HCT116 (cell line): ENCODE measurements around the gene ACTN4. TPM values are rescaled to one million over a fixed set of nuclear protein-coding genes. Genes with fewer than 3 reads are reported as not detected.
A peak's percentile ranks its signal among the peaks of the same experiment; 100 is the strongest.

Source experiments
- ATAC-seq: fragments of 200-7000 bp; cut with Tn5 transposase; 2 replicates; pipeline ENCODE4 v1.9.1; 2020; ENCODE audit warnings: mild to moderate bottlenecking, moderate library complexity
- BruUV-seq: library from RNA; stranded (reverse); fragments of 400-500 nt; replicated peaks from 2 replicates; lab custom pipeline; 2021; lab: Mats Ljungman, UMichigan
- CTCF ChIA-PET: fragments of 300-600 bp; sonication (Branson Sonifier 250); formaldehyde crosslinking; loops from one replicate; lab custom pipeline; 2021; ENCODE audit warnings: antibody characterized with exemption; lab: Charles Lee
- POLR2A ChIA-PET: fragments of 300-600, 350-600 bp; sonication (Branson Sonifier 250); formaldehyde crosslinking; loops from one replicate; lab custom pipeline; 2021; ENCODE audit warnings: antibody characterized with exemption; lab: Charles Lee
- RAD21 ChIA-PET, 2 experiments: fragments of 300-600 bp; sonication (Branson Sonifier 250); formaldehyde crosslinking; loops; one replicate each; lab custom pipeline; 2023; ENCODE audit warnings: low total read pairs in 2 of 2; ENCODE audit not compliant: uncharacterized antibody in 2 of 2, unreplicated experiment in 2 of 2, low non-redundant PET in 1 of 2; lab: Charles Lee
- DNase-seq: peaks from one replicate; pipeline ENCODE4 v3.0.0-alpha.2; 2010; ENCODE audit warnings: low read depth, low spot score
- H2AFZ ChIP-seq: fragments of 200-600 bp; shearing (Covaris generic), sonication (generic); 2 replicates; pipeline ENCODE4 v1.6.1; 2017; ENCODE audit warnings: low read depth, mixed run types, mixed read lengths, antibody characterized with exemption, low read length; ENCODE audit not compliant: poor library complexity, severe bottlenecking
- H3K27ac ChIP-seq: 2 replicates; pipeline ENCODE4 v1.5.1; 2012; ENCODE audit warnings: low read depth, low read length
- H3K27me3 ChIP-seq: fragments of 200-600 bp; sonication (generic); 2 replicates; pipeline ENCODE4 v1.6.1; 2016; ENCODE audit warnings: mixed run types, low read length, mixed read lengths; ENCODE audit not compliant: insufficient read depth
- H3K36me3 ChIP-seq, 2 experiments: fragments of 200-500 bp in 1 of 2; fragments of 200-600 bp in 1 of 2; sonication (Bioruptor generic) in 1 of 2; sonication (generic) in 1 of 2; 2 replicates each; pipeline versions ENCODE4 v1.5.1 to v1.6.1; 2014 to 2016; ENCODE audit warnings: low read length in 2 of 2, inconsistent platforms in 1 of 2, mixed read lengths in 1 of 2, mixed run types in 1 of 2; ENCODE audit not compliant: insufficient read depth in 2 of 2, control insufficient read depth in 1 of 2
- H3K4me1 ChIP-seq, 2 experiments: fragments of 200-600 bp in 1 of 2; sonication (generic) in 1 of 2; 2 replicates each; pipeline versions ENCODE4 v1.5.1 to v1.6.1; 2012 to 2017; ENCODE audit warnings: low read length in 2 of 2, inconsistent platforms in 1 of 2, mild to moderate bottlenecking in 1 of 2, mixed read lengths in 1 of 2, mixed run types in 1 of 2, moderate library complexity in 1 of 2; ENCODE audit not compliant: insufficient read depth in 2 of 2, control insufficient read depth in 1 of 2
- H3K4me2 ChIP-seq: fragments of 200-600 bp; sonication (generic); 2 replicates; pipeline ENCODE4 v1.6.1; 2017; ENCODE audit warnings: mixed run types, low read length, mixed read lengths
- H3K4me3 ChIP-seq, 2 experiments: fragments of 200-600 bp in 1 of 2; sonication (generic) in 1 of 2; replicated peaks in 1 of 2; 2 replicates each; pipeline ENCODE4 v1.5.1; 2011 to 2016; ENCODE audit warnings: low read length in 2 of 2, control low read depth in 1 of 2, low read depth in 1 of 2, mild to moderate bottlenecking in 1 of 2, mixed read lengths in 1 of 2, mixed run types in 1 of 2
- H3K79me2 ChIP-seq: fragments of 200-600 bp; sonication (generic); 2 replicates; pipeline ENCODE4 v1.6.1; 2017; ENCODE audit warnings: mild to moderate bottlenecking, mixed run types, low read length, moderate library complexity, mixed read lengths; ENCODE audit not compliant: insufficient read depth
- H3K9ac ChIP-seq: fragments of 200-600 bp; sonication (generic); 2 replicates; pipeline ENCODE4 v1.6.1; 2016; ENCODE audit warnings: low read length, mixed read lengths
- H3K9me2 ChIP-seq: fragments of 200-600 bp; sonication (generic), shearing (Covaris generic); 2 replicates; pipeline ENCODE4 v1.6.1; 2017; ENCODE audit warnings: mixed run types, mild to moderate bottlenecking, moderate library complexity; ENCODE audit not compliant: insufficient read depth
- H3K9me3 ChIP-seq, 2 experiments: fragments of 200-500 bp in 1 of 2; fragments of 200-600 bp in 1 of 2; sonication (Bioruptor generic) in 1 of 2; sonication (generic) in 1 of 2; 2 replicates each; pipeline ENCODE4 v1.6.1; 2014 to 2017; ENCODE audit warnings: low read length in 2 of 2, mixed read lengths in 2 of 2, inconsistent platforms in 1 of 2, low read depth in 1 of 2, mild to moderate bottlenecking in 1 of 2, mixed run types in 1 of 2, moderate library complexity in 1 of 2; ENCODE audit not compliant: control insufficient read depth in 1 of 2, insufficient read depth in 1 of 2
- H4K20me1 ChIP-seq: fragments of 200-600 bp; sonication (generic), shearing (Covaris generic); 2 replicates; pipeline ENCODE4 v1.6.1; 2017; ENCODE audit warnings: mixed run types, mild to moderate bottlenecking, moderate library complexity; ENCODE audit not compliant: insufficient read depth
- CBX3 ChIP-seq: IDR thresholded peaks from 2 replicates; pipeline ENCODE4 v1.6.1; 2012; ENCODE audit warnings: low read depth
- ELF1 ChIP-seq: IDR thresholded peaks from 2 replicates; pipeline ENCODE4 v1.6.1; 2012; ENCODE audit warnings: low read depth, borderline replicate concordance
- EZH2 ChIP-seq: fragments of 200-600 bp; sonication (generic); IDR thresholded peaks from 2 replicates; pipeline ENCODE4 v1.6.1; 2017; ENCODE audit warnings: antibody characterized with exemption, mixed run types
- JUND ChIP-seq: IDR thresholded peaks from 2 replicates; pipeline ENCODE4 v1.6.1; 2012
- RAD21 ChIP-seq: IDR thresholded peaks from 2 replicates; pipeline ENCODE4 v1.6.1; 2012; ENCODE audit warnings: low read depth, mild to moderate bottlenecking
- SP1 ChIP-seq: IDR thresholded peaks from 2 replicates; pipeline ENCODE4 v1.6.1; 2012; ENCODE audit warnings: low read depth
- SRF ChIP-seq: IDR thresholded peaks from 2 replicates; pipeline ENCODE4 v1.6.1; 2012; ENCODE audit warnings: low read depth
- YY1 ChIP-seq: IDR thresholded peaks from 2 replicates; pipeline ENCODE4 v1.6.1; 2011; ENCODE audit warnings: low read length, low read depth, moderate library complexity, mild to moderate bottlenecking; ENCODE audit not compliant: insufficient replicate concordance; ENCODE audit errors: extremely low read depth
- ZBTB33 ChIP-seq: IDR thresholded peaks from 2 replicates; pipeline ENCODE4 v1.6.1; 2011; ENCODE audit warnings: mild to moderate bottlenecking, low read length, moderate library complexity; ENCODE audit not compliant: insufficient replicate concordance; ENCODE audit errors: extremely low read depth
- ZFX ChIP-seq: fragments of 450-650 bp; IDR thresholded peaks from 2 replicates; pipeline ENCODE4 v1.6.1; 2017
- ZNF274 ChIP-seq: fragments of 200-500 bp; sonication (Bioruptor generic); IDR thresholded peaks from 2 replicates; pipeline ENCODE4 v1.6.1; 2014; ENCODE audit warnings: mild to moderate bottlenecking, low read depth, low read length, inconsistent platforms
- intact Hi-C: fragments of 100-400 bp; cut with micrococcal nuclease; formaldehyde crosslinking; loops from 2 replicates; pipeline ENCODE4 v1.10.0; 2022
- total RNA-seq: library from RNA; stranded (reverse); gene quantifications from one replicate; pipeline ENCODE4 v1.2.1, GENCODE V29; 2021; ENCODE audit not compliant: unreplicated experiment

Gene ACTN4
- total RNA-seq, 1 experiment from 2014 or later, result 651 TPM

GRCh38 chr19:38719761-38720558 is 72.5 kb downstream of the ACTN4 start:
- H3K27ac ChIP-seq, result peak overlapping the region; percentile 17; the same call in 1 of the 2 replicates
- no peaks in the 10 kb centered on the region for H4K20me1 ChIP-seq
- ATAC-seq, result peak; percentile 5; the same call in 1 of the 2 replicates

More at GRCh38 chr19:38719761-38720558, 72.5 kb downstream of the ACTN4 start:
- TF ChIP-seq ELF1 (no peak), ZBTB33 (no peak), ZFX (no peak), SRF (no peak), JUND (no peak), YY1 (no peak), ZNF274 (no peak), SP1 (no peak), RAD21 (no peak), CBX3 (no peak), EZH2 (no peak)
- Histone ChIP-seq H3K9ac (no peak overlapping the region), H3K4me3 (no peak overlapping the region), H3K9me3 (no peaks in the 10 kb centered on the region), H2AFZ (no peak overlapping the region), H3K9me2 (no peaks in the 10 kb centered on the region), H3K27me3 (no peaks in the 10 kb centered on the region), H3K4me1 (no peaks in the 10 kb centered on the region; a peak in 1 of 4 replicates), H3K36me3 (peaks cover 26 to 81% of the 10 kb centered on the region in 2 experiments), H3K79me2 (peaks cover 17% of the 10 kb centered on the region; the same call in 1 of the 2 replicates), H3K4me2 (no peak overlapping the region)
- ChIA-PET POLR2A (no interaction called here), CTCF (interaction anchor here (1.4 to 1.7 kb wide), 2 partner anchors 83 to 317 kb away, joined by 3 to 4 read pairs; partner anchors contain the start of gene FAM98C), RAD21 (no interaction called here)
- intact Hi-C loops, result no loop called here
- DNase-seq, result no peak
- BruUV-seq, result no TSS peak
